Measurements from ENCODE around the gene SMG6. TPM values are rescaled to one million over a fixed set of nuclear protein-coding genes. Genes with fewer than 3 reads are reported as not detected.

The SMG6 gene
- polyA plus RNA-seq, 4 donors, result 15.9 to 17.1 (median 16.4) TPM

GRCh38 chr17:2027528-2028233, 275.9 kb downstream of the SMG6 start:
- DNase-seq (no peak), FAIRE-seq (no peak)
- Histone ChIP-seq H3K4me3 (ENCODE audit: low read depth in 1 of 3, low read length in 3 of 3) (no peak overlapping the region), H3K36me3 (ENCODE audit: control insufficient read depth in 3 of 3, insufficient read depth in 2 of 3, low read depth in 1 of 3, low read length in 3 of 3) (no peaks in the 10 kb centered on the region), H3K27ac (ENCODE audit: low read depth in 1 of 3, low read length in 2 of 3) (no peak overlapping the region), H3K9me3 (ENCODE audit: control insufficient read depth in 2 of 2, insufficient read depth in 1 of 2, low read depth in 1 of 2, low read length in 1 of 2) (no peaks in the 10 kb centered on the region), H3K27me3 (ENCODE audit: control insufficient read depth in 3 of 3, insufficient read depth in 3 of 3, low read length in 3 of 3) (peaks cover 6 to 63% (median 23%) of the 10 kb centered on the region in 3 donors), H3K4me1 (ENCODE audit: control insufficient read depth in 3 of 3, insufficient read depth in 2 of 3, low read depth in 1 of 3, low read length in 2 of 3) (peaks cover 2 to 24% (median 9%) of the 10 kb centered on the region in 3 donors)
- 54 to 73% (median 54%) methylated on average over 11 of the region's 11 CpGs for WGBS, 3 donors

GRCh38 chr17:2025622-2026309, 277.8 kb downstream of the SMG6 start:
- no peak for FAIRE-seq
- H3K27me3 ChIP-seq (ENCODE audit: control insufficient read depth in 3 of 3, insufficient read depth in 3 of 3, low read length in 3 of 3), result peaks cover 6 to 82% (median 23%) of the 10 kb centered on the region in 3 donors
- no peak overlapping the region for H3K27ac ChIP-seq (ENCODE audit: low read depth in 1 of 3, low read length in 2 of 3)
- WGBS, 3 donors, result 1 to 3% (median 2%) methylated on average over 33 to 55 of the region's 55 CpGs
- H3K4me3 ChIP-seq (ENCODE audit: low read depth in 1 of 3, low read length in 3 of 3), result peak overlapping the region; percentile 32 to 51 (median 47)
- peak; percentile 73 to 83 for DNase-seq
- H3K9me3 ChIP-seq (ENCODE audit: control insufficient read depth in 2 of 2, insufficient read depth in 1 of 2, low read depth in 1 of 2, low read length in 1 of 2), result no peaks in the 10 kb centered on the region
- H3K4me1 ChIP-seq (ENCODE audit: control insufficient read depth in 3 of 3, insufficient read depth in 2 of 3, low read depth in 1 of 3, low read length in 2 of 3), result peaks cover 0 to 19% (median 5%) of the 10 kb centered on the region in 3 donors
- H3K36me3 ChIP-seq (ENCODE audit: control insufficient read depth in 3 of 3, insufficient read depth in 2 of 3, low read depth in 1 of 3, low read length in 3 of 3), result no peaks in the 10 kb centered on the region

GRCh38 chr17:2025220-2025621, 278.4 kb downstream of the SMG6 start, which contains the start of gene RTN4RL1:
TSS of gene RTN4RL1 (minus strand) at chr17:2025334. CDS start at chr17:2024865, 469 bp downstream.
- no peaks in the 10 kb centered on the region for H3K36me3 ChIP-seq (ENCODE audit: control insufficient read depth in 3 of 3, insufficient read depth in 2 of 3, low read depth in 1 of 3, low read length in 3 of 3)
- no peak within 1 kb of the TSS for H3K27ac ChIP-seq (ENCODE audit: low read depth in 1 of 3, low read length in 2 of 3)
- no peaks in the 10 kb centered on the region for H3K9me3 ChIP-seq (ENCODE audit: control insufficient read depth in 2 of 2, insufficient read depth in 1 of 2, low read depth in 1 of 2, low read length in 1 of 2)
- H3K4me3 ChIP-seq (ENCODE audit: low read depth in 1 of 3, low read length in 3 of 3), result peak within 1 kb of the TSS; percentile 32 to 51 (median 47)
- DNase-seq (peak; percentile 31 to 61), FAIRE-seq (no peak)
- WGBS, 3 donors, result 0 to 1% (median 0%) methylated on average over 36 to 47 of the region's 47 CpGs
- peaks cover 0 to 18% (median 4%) of the 10 kb centered on the region in 3 donors for H3K4me1 ChIP-seq (ENCODE audit: control insufficient read depth in 3 of 3, insufficient read depth in 2 of 3, low read depth in 1 of 3, low read length in 2 of 3)
- H3K27me3 ChIP-seq (ENCODE audit: control insufficient read depth in 3 of 3, insufficient read depth in 3 of 3, low read length in 3 of 3), result peaks cover 6 to 87% (median 23%) of the 10 kb centered on the region in 3 donors

DNA sequence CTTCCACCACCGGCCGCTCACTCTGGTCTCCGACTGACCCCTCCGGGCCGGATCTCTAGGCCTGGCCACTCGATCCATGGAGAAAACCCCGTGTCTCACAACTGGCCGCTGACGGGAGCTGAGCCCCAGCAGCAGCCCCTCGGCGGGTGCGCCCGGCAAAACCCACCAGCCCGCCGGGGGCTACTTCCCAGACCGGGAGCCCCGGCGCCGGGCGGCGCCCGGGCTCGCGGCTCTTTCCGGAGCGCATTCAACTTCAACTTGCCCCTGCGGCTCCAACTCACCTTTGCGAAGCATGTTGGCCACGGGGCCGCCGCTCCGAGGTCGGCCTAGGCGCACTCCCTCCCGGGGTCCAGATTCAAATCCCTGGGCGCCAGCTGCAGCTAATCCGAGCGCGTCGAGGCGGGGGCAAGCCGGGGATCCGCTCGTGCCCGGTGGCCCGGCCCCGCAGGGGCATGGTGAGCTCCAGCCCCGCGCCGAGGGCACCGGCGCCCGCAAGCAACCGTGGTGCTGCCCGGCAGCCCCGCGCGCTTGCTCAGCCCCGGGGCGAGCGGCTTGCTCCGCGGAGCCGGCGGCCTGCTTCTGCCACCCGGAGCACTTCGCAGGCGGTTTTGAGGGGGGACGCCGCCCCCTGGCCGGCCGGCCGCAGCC, 278.9 kb downstream of the SMG6 start:
- 1 to 2% (median 1%) methylated on average over 48 to 73 of the region's 73 CpGs for WGBS, 3 donors
- FAIRE-seq (no peak), DNase-seq (peak in 1 of 2 donors; percentile 30)
- Histone ChIP-seq H3K27ac (ENCODE audit: low read depth in 1 of 3, low read length in 2 of 3) (no peak overlapping the region), H3K4me1 (ENCODE audit: control insufficient read depth in 3 of 3, insufficient read depth in 2 of 3, low read depth in 1 of 3, low read length in 2 of 3) (peaks cover 0 to 17% (median 3%) of the 10 kb centered on the region in 3 donors), H3K27me3 (ENCODE audit: control insufficient read depth in 3 of 3, insufficient read depth in 3 of 3, low read length in 3 of 3) (peaks cover 6 to 91% (median 23%) of the 10 kb centered on the region in 3 donors), H3K36me3 (ENCODE audit: control insufficient read depth in 3 of 3, insufficient read depth in 2 of 3, low read depth in 1 of 3, low read length in 3 of 3) (no peaks in the 10 kb centered on the region), H3K9me3 (ENCODE audit: control insufficient read depth in 2 of 2, insufficient read depth in 1 of 2, low read depth in 1 of 2, low read length in 1 of 2) (no peaks in the 10 kb centered on the region), H3K4me3 (ENCODE audit: low read depth in 1 of 3, low read length in 3 of 3) (peak overlapping the region in 2 of 3 donors; percentile 47 to 51)

DNA sequence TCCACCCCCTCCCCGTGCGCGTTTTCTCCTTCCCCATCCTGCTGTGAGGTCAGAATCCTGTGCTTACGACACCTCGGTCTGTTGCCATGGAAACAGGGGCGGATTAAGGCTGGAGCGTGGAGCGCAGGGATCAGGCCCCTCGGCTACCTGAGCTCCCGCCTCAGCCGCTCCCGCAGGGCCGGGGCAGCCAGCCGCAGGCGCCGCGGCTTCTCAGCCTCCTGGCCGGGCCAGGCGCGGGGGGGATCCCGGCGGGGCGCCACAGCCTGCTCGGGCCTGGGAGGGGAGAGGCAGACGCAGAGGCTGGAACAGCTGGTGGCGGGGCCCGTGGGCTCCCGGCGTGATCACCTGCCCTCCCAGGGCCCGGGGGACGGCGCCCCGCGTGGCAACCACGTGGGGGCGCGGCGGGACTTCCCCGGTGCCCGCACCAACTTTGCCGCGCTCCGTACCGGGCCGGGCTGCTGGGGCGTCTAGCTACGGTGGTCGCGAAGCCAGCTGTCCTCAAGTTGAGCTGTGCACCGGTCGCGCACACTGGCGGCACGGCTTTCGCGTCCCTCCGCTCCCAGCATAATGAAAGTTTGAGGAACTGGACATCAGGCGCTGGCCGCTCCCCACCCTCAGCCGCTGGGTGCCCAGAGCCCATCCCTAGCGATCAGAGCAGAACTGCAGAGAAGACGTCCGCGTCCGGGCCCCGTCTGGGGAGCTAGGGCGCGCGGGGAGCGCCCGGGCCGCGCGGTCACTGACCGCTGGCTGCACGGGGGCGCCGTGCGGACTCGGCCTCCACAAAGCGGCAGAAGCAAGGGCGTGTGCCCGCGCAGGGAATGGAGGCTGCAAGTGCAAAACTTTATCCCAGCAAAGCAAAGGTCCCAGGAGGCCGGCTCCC, 279.7 kb downstream of the SMG6 start:
- no peak overlapping the region for H3K27ac ChIP-seq (ENCODE audit: low read depth in 1 of 3, low read length in 2 of 3)
- no peaks in the 10 kb centered on the region for H3K9me3 ChIP-seq (ENCODE audit: control insufficient read depth in 2 of 2, insufficient read depth in 1 of 2, low read depth in 1 of 2, low read length in 1 of 2)
- H3K27me3 ChIP-seq (ENCODE audit: control insufficient read depth in 3 of 3, insufficient read depth in 3 of 3, low read length in 3 of 3), result peaks cover 6 to 90% (median 25%) of the 10 kb centered on the region in 3 donors
- H3K4me1 ChIP-seq (ENCODE audit: control insufficient read depth in 3 of 3, insufficient read depth in 2 of 3, low read depth in 1 of 3, low read length in 2 of 3), result peaks cover 0 to 15% (median 0%) of the 10 kb centered on the region in 3 donors
- H3K36me3 ChIP-seq (ENCODE audit: control insufficient read depth in 3 of 3, insufficient read depth in 2 of 3, low read depth in 1 of 3, low read length in 3 of 3), result no peaks in the 10 kb centered on the region
- WGBS, 3 donors, result 1 to 4% (median 2%) methylated on average over 67 to 85 of the region's 85 CpGs
- FAIRE-seq (no peak), DNase-seq (peak in 1 of 2 donors; percentile 62)
- peak overlapping the region in 1 of 3 donors; percentile 47 for H3K4me3 ChIP-seq (ENCODE audit: low read depth in 1 of 3, low read length in 3 of 3)

GRCh38 chr17:2023256-2023655, 280.3 kb downstream of the SMG6 start:
- Histone ChIP-seq H3K27ac (ENCODE audit: low read depth in 1 of 3, low read length in 2 of 3) (no peak overlapping the region), H3K9me3 (ENCODE audit: control insufficient read depth in 2 of 2, insufficient read depth in 1 of 2, low read depth in 1 of 2, low read length in 1 of 2) (no peaks in the 10 kb centered on the region), H3K4me1 (ENCODE audit: control insufficient read depth in 3 of 3, insufficient read depth in 2 of 3, low read depth in 1 of 3, low read length in 2 of 3) (peaks cover 0 to 15% (median 0%) of the 10 kb centered on the region in 3 donors), H3K27me3 (ENCODE audit: control insufficient read depth in 3 of 3, insufficient read depth in 3 of 3, low read length in 3 of 3) (peaks cover 6 to 90% (median 25%) of the 10 kb centered on the region in 3 donors), H3K4me3 (ENCODE audit: low read depth in 1 of 3, low read length in 3 of 3) (no peak overlapping the region), H3K36me3 (ENCODE audit: control insufficient read depth in 3 of 3, insufficient read depth in 2 of 3, low read depth in 1 of 3, low read length in 3 of 3) (no peaks in the 10 kb centered on the region)
- 39 to 59% (median 52%) methylated on average over 15 to 16 of the region's 16 CpGs for WGBS, 3 donors
- no peak for FAIRE-seq
- DNase-seq, result no peak

GRCh38 chr17:2022647-2023240, 280.8 kb downstream of the SMG6 start:
- Histone ChIP-seq H3K27ac (ENCODE audit: low read depth in 1 of 3, low read length in 2 of 3) (no peak overlapping the region), H3K36me3 (ENCODE audit: control insufficient read depth in 3 of 3, insufficient read depth in 2 of 3, low read depth in 1 of 3, low read length in 3 of 3) (no peaks in the 10 kb centered on the region), H3K4me3 (ENCODE audit: low read depth in 1 of 3, low read length in 3 of 3) (no peak overlapping the region), H3K27me3 (ENCODE audit: control insufficient read depth in 3 of 3, insufficient read depth in 3 of 3, low read length in 3 of 3) (peaks cover 8 to 88% (median 25%) of the 10 kb centered on the region in 3 donors), H3K9me3 (ENCODE audit: control insufficient read depth in 2 of 2, insufficient read depth in 1 of 2, low read depth in 1 of 2, low read length in 1 of 2) (no peaks in the 10 kb centered on the region), H3K4me1 (ENCODE audit: control insufficient read depth in 3 of 3, insufficient read depth in 2 of 3, low read depth in 1 of 3, low read length in 2 of 3) (peaks cover 0 to 15% (median 0%) of the 10 kb centered on the region in 3 donors)
- no peak for FAIRE-seq
- WGBS, 3 donors, result 63 to 70% (median 66%) methylated on average over 15 of the region's 15 CpGs
- no peak for DNase-seq
